ENCODE measurements around the gene OR9Q2.
"Not testable (repeated sequence)": the region's sequence is repeated elsewhere in the genome, so short reads cannot be mapped to it uniquely, and the experiment has no call there.

Gene OR9Q2, protein sequence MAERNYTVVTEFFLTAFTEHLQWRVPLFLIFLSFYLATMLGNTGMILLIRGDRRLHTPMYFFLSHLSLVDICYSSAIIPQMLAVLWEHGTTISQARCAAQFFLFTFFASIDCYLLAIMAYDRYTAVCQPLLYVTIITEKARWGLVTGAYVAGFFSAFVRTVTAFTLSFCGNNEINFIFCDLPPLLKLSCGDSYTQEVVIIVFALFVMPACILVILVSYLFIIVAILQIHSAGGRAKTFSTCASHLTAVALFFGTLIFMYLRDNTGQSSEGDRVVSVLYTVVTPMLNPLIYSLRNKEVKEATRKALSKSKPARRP

DNA sequence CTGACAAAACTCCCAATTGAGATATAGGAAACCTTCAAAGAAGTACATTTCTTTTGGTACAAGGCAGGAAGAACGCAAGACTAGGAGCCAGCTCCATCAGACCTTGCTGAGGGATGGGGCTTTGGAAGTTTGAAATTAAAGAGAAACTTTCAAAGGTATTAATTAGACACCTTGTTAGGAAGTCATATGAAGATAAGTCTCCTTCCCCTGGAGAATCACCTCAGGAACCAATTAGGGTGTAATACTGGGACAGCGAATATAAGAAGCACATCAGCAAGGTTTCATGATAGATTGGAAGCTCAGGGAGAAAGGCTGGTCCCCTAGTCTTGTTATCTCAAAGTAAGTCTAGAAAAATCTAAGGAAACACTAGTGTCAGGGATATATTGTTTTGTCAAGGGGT, at the start of gene OR9Q2:
Gene OR9Q2 (plus strand): TSS at position 301 of the 400 bp plus-strand sequence. CDS start 1,421 bp downstream, outside the sequence.
- no peak for DNase-seq (ENCODE audit: low read depth)

DNA sequence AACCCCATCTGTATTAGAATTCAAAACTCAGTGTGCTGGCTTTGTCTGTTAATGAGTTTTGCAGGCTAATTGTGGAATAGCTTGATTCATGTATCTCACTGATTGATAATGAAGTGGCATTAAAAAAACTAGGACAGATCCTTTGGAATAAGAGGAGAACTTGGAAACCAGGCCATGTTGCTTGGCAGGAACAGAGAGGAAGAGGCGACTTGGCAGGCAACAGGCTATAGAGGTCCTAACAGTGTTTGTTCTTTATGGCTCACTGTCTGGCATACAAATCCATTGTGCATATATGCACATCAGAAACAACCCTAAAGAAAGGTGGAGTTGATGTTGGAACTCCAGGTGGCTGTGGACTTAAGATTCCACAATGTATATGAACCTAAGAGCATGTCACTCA, 46.1 kb upstream of the OR9Q2 start:
- no peak for DNase-seq (ENCODE audit: low read depth)

DNA sequence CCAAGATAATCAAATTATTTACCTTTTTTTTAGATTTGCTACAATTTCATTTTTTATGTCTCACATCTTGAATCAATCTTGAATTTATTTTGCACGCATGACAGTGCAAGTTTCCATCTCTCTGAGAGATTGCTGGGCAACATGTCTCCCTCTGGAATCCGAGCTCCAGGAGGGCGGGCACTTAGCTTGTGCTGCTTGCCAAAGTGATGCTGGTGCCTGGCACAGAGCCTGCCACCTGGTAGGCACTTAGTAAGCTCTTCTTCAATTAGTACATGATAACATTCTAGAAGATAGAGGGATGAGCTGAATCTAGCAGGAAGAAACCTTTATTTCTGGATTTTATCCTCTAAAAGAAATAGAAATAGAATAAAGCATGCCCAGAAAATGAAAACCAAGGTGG, 36.1 kb upstream of the OR9Q2 start:
- no peak for DNase-seq (ENCODE audit: low read depth)

DNA sequence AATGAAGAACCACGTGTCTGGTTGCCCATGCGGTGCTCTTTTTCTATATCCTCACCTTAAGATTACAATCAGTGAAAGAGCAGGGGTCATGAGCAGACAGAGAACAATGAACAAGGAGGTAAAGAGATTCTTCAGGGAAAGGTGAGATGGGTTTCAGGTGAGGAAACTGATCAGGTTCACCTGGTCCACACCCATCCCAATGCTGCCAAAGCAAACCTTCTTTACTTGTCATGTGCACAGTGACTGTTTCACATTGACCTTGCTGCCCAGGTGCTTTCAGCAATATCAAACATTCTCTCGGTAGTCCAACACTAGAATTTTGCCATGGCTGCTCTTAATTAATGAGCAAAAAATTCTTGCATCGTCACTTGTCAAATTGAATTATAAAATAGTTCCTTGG, 24.5 kb upstream of the OR9Q2 start:
- no peak for DNase-seq (ENCODE audit: low read depth)

DNA sequence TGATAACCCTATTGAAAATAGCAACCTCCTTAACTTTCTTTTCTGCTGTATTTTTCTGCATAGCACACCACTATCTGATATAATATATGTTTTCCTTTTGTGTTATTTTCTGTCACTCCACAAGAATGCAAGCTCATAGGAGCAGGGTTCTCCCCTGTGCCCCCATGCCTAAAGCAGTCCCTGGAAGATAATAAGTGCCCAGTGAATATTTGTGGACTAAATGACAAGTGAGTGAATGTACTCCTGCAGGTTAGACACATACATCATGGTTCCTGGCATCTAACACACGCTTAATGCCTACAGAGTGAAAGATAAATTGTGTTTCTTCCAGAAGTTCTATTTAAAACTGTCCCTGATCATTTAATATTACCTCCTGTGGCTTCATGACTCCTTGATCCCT, 23.9 kb upstream of the OR9Q2 start:
- DNase-seq (ENCODE audit: low read depth): no peak

DNA sequence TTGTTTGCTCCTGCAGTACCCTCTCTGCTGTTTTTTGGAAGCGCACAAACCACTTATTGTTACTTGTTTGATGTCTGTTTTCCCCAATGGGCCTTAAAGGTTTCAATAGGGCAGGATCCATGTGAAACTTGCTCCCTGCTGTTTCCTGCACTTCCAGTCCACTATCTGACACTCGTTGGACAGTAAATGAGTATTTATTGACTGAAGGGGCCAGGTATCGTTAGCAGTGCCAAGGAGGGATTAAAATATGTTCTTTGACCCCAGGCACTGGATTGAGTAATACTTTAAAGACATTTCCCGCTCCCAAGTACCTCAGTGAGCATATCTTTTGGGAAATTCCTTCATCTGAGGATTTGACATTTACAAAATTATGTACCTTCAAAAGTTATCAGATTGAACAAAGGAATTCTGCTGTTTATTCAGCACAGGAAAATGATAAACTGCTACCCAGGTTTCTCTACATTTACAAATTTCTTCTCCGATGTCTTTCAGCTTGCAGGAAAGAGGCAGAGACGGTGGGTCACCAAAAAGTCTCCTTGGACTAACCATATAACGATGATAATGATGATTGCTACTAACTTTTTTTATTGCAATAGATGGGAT, 23.3 kb upstream of the OR9Q2 start:
- DNase-seq (ENCODE audit: low read depth): no peak

DNA sequence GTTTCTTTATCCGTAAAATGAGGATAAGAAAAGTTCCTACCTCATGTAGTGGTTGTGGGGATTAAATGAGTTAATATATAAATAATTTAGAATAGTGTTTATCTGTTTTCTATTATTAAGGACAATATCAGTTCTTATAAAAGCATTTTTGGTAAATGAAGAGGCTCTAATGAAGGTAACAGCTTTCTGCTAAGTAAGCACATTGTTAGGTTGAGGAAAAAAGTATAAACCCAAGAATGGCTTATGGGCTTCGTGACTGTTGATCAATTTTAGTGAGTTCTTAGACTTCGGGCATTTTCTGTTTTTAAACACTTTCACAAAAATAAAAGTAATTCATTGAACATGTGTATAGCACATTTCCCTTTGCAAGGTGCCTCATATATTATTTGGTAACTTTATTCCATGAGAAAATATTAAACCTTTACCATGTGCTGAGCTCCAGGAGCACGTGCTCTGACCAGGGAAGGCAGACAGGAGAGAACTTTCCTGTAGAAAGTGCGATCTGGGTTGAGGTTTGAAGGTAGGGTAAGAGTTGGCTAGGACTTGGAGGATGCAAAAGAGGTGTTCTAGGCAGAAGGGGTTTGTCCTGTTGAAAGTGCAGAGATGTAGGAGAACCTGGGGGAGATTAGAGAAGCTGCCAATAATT, 11.3 kb upstream of the OR9Q2 start:
- no peak for DNase-seq (ENCODE audit: low read depth)

DNA sequence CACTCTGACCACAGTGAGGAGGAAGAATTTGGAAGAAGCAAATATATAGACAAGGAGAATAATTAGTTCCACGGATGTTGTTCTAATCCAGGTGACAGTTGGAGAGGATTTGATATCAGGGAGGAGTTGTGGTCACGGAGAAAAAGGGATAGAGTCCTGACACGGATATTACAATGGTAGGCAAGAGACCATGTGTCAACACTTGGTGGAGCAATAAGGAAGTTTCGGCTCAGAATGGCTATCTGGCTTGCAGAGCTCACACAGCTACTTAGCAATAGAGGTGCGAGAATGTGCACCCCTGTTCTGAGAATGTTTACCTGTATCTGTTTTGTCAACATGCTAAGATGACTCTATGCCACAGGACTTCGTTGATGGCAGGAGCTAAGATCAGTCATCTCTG, 10.4 kb upstream of the OR9Q2 start:
- DNase-seq (ENCODE audit: low read depth): no peak

DNA sequence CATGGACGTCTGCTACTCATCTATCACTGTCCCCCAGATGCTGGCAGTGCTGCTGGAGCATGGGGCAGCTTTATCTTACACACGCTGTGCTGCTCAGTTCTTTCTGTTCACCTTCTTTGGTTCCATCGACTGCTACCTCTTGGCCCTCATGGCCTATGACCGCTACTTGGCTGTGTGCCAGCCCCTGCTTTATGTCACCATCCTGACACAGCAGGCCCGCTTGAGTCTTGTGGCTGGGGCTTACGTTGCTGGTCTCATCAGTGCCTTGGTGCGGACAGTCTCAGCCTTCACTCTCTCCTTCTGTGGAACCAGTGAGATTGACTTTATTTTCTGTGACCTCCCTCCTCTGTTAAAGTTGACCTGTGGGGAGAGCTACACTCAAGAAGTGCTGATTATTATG, 9.2 kb upstream of the OR9Q2 start:
- no peak for DNase-seq (ENCODE audit: low read depth)

DNA sequence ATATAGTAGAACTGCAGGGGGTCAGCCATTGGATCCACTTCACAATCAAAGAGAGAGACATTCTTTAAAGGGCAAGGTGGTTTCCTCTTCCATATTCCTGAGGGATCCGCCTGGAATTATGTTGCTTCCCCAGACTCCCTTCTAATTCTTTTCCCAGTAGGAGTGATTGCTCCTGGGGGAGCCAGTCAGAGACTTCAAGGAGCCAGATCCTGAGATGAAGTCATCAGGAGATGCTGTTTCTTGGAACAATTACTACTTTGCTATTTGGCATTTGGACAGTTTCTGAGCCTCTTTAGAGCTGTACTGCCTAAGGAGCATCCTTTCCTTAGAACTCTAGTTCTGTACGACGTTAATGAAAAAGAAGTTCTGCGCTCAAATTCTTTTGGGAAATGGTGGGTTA, 1.9 kb upstream of the OR9Q2 start:
- no peak for DNase-seq (ENCODE audit: low read depth)

DNA sequence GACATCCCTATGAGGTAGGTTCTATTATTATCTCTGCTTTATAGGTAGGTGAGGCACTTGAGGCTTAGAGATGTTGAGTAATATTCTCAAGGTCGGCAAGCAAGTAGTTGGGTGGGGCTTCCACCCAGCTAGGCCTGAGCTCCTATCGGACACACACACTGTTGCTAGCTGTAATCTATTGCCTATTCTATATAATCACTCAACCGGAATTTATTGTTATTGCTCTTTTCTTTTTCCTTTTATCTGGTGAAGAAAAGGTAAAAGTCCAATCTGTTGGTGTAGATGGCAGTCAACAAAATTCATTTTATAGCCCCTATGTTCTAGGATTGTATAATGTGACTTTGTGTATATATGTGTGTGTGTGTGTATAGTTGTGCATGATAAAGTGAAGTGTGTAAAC, 3.4 kb downstream of the OR9Q2 start:
- DNase-seq (ENCODE audit: low read depth): no peak

DNA sequence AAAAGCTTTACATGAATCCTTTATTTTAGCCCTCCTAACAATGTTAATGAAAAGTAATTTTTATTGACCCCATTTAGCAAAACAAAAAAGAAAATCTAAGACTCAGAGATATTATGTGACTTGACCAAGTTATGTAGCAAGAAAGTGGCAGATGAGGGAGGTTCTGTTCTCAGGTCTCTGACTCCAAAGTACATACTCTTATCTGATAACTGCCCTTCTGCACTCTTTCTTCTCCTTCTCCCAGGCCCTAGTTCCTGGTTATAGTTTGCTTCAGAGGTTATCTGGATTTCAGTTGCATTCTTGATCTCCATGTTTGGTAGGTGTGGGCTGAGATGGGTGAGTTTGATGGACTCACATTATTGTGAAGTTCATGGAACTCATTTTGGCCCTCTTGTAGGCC, 4.5 kb downstream of the OR9Q2 start:
- no peak for DNase-seq (ENCODE audit: low read depth)

DNA sequence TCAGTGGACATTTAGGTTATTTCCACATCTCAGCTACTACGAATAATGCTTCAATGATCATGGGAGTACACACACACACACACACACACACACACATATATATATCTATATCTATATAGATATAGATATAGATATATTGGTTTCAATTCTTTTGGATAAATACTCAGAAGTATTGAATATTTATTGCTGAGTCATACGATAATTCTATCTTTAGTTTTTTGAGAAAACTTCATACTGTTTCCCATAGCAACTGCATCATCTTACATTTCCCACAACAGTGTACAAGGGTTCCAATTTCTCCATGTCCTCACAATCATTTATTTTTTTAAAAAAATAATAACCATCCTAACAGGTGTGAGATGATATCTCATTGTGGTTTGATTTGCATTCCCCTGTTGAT, 7.1 kb downstream of the OR9Q2 start:
- no peak for DNase-seq (ENCODE audit: low read depth)

DNA sequence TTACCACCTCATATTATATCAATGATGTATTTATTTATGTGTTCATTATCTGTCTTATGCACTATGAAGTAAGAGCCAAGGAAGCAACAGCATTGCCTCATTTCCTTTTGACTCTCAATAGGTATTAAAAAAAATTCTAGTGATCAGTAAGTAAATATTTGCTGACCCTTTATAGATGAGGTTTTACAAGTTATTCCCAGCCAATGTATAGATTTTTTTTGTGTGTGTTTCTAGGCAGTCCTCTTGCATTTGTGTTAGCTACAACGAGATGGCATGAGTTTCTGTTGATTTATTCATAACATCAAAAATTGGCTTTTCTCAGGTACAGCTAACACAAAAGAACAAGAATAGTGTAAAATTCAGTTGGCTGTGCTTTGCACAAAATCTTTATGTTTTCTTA, 10.4 kb downstream of the OR9Q2 start:
- no peak for DNase-seq (ENCODE audit: low read depth)

DNA sequence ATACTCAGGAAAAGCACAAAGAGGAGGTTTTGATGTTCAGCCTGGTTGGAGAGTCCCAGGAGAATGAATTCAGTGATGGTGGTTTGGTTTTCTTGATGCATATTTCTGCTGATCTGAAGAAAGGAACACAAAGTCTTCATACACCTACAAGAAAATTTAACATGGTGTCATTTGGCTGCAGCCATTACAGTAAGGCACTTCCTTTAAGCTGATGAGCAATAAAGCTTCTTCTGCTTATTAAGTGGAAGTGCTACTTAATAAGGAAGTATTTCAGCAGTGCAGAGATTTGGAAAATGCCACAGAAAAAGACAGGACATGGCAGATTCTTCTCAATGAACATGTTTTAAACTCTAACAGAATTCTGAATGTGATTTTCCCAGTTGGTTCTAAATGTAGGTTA, 15.2 kb downstream of the OR9Q2 start, which contains the start of gene OR1S2:
Gene OR1S2 (minus strand): TSS at position 101 of the 400 bp plus-strand sequence. CDS start 0 bp downstream, at position 101.
- DNase-seq (ENCODE audit: low read depth): no peak

DNA sequence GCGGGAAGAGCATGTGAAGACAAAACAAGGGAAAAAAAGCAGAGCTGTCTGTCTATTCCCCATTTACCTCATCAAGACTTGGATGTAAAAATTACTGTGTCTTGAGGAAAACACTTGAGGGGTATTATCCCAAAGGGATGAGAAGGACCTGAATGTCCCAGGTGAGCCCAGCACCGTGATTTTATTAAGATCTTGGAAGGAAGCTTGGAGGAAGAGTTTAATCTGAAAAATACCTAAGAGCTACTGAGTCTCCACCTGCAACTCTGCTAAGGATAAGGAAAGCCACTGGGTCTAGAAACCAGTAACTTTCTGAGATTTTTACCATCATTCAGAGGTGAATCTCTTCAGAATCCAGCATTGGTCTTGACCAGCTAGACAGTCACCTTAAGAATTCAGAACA, 23.6 kb downstream of the OR9Q2 start, which contains the start of gene OR1S1:
Gene OR1S1 (plus strand): TSS at position 301 of the 400 bp plus-strand sequence.
- not testable (repeated sequence) for DNase-seq (ENCODE audit: low read depth)

DNA sequence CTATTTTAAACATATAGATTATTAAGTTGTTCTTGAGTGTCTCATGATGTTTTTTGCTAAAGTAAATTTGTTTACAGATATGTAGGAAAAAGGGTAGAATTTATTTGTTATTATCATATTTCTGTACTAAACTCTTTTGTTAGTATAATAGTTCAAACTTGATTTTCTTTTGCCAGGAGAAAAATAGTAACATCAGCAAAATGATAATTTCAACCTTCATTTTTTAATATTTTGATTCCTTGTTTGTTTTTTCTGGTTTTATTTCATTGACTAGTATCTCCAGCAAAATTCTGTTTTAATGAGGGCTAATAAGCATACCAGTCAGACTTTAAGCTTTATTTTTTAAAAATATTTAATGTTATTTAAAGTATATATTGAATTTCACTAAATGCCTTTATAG, 27.6 kb downstream of the OR9Q2 start:
- no peak for DNase-seq (ENCODE audit: low read depth)

DNA sequence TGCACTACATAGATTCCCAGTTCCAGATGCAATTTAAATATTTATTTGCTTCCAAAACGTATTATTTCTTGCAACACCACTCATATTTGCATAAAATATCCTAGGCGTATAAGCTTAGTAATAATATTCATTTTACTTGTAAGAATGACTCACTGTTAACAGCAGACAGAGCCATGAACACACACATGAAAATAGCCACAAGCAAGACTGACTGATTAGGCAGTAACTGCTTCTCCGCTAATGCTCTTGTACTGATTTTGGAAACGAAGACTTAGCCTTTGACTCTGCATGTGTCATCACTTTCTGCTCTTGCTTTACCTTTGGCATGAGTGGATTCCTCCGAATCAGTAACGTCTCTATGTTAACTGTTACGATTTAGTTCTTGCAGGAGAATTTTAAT, 33.9 kb downstream of the OR9Q2 start:
- peak; percentile 36 for DNase-seq (ENCODE audit: low read depth)

DNA sequence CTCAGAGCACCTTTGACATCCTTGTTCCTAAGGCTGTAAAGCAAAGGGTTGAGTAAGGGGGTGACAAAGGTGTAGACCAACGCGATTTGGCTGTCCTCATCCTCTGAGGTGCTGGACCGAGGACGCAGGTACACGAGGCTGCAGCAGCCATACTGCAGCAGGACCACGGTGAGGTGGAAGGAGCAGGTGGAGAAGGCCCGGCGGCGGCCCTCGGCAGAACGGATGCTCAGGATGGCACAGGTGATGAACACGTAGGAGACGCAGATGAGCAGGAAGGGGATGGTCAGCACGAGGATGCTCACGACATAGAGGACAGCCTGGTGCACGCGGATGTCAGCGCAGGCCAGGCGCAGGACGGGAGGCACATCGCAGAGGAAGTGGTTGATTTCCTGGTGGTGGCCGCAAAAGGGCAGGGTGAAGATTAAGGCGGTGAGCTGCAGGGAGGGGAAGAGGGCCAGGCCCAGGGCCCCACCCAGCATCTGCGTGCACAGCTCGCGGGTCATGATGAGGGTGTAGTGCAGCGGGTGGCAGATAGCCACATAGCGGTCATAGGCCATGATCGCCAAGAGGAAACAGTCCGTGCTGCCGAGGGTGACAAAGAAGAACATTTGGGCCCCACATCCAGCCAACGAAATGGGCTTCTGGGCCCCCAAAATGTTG, 39.2 kb downstream of the OR9Q2 start:
- no peak for DNase-seq (ENCODE audit: low read depth)
